HCT116 (cell line): ENCODE results near the gene KIAA1671. TPM values are rescaled to one million over a fixed set of nuclear protein-coding genes. Genes with fewer than 3 reads are reported as not detected.

ENCODE experiments used
- ATAC-seq: fragments of 200-7000 bp; cut with Tn5 transposase; 2 replicates; pipeline ENCODE4 v1.9.1; 2020; ENCODE audit warnings: mild to moderate bottlenecking, moderate library complexity
- BruUV-seq: library from RNA; stranded (reverse); fragments of 400-500 nt; replicated peaks from 2 replicates; lab custom pipeline; 2021; lab: Mats Ljungman, UMichigan
- CTCF ChIA-PET: fragments of 300-600 bp; sonication (Branson Sonifier 250); formaldehyde crosslinking; loops from one replicate; lab custom pipeline; 2021; ENCODE audit warnings: antibody characterized with exemption; lab: Charles Lee
- POLR2A ChIA-PET: fragments of 300-600, 350-600 bp; sonication (Branson Sonifier 250); formaldehyde crosslinking; loops from one replicate; lab custom pipeline; 2021; ENCODE audit warnings: antibody characterized with exemption; lab: Charles Lee
- RAD21 ChIA-PET, 2 experiments: fragments of 300-600 bp; sonication (Branson Sonifier 250); formaldehyde crosslinking; loops; one replicate each; lab custom pipeline; 2023; ENCODE audit warnings: low total read pairs in 2 of 2; ENCODE audit not compliant: uncharacterized antibody in 2 of 2, unreplicated experiment in 2 of 2, low non-redundant PET in 1 of 2; lab: Charles Lee
- DNase-seq: peaks from one replicate; pipeline ENCODE4 v3.0.0-alpha.2; 2010; ENCODE audit warnings: low read depth, low spot score
- H2AFZ ChIP-seq: fragments of 200-600 bp; shearing (Covaris generic), sonication (generic); 2 replicates; pipeline ENCODE4 v1.6.1; 2017; ENCODE audit warnings: low read depth, mixed run types, mixed read lengths, antibody characterized with exemption, low read length; ENCODE audit not compliant: poor library complexity, severe bottlenecking
- H3K27ac ChIP-seq: 2 replicates; pipeline ENCODE4 v1.5.1; 2012; ENCODE audit warnings: low read depth, low read length
- H3K27me3 ChIP-seq: fragments of 200-600 bp; sonication (generic); 2 replicates; pipeline ENCODE4 v1.6.1; 2016; ENCODE audit warnings: mixed run types, low read length, mixed read lengths; ENCODE audit not compliant: insufficient read depth
- H3K36me3 ChIP-seq, 2 experiments: fragments of 200-500 bp in 1 of 2; fragments of 200-600 bp in 1 of 2; sonication (Bioruptor generic) in 1 of 2; sonication (generic) in 1 of 2; 2 replicates each; pipeline versions ENCODE4 v1.5.1 to v1.6.1; 2014 to 2016; ENCODE audit warnings: low read length in 2 of 2, inconsistent platforms in 1 of 2, mixed read lengths in 1 of 2, mixed run types in 1 of 2; ENCODE audit not compliant: insufficient read depth in 2 of 2, control insufficient read depth in 1 of 2
- H3K4me1 ChIP-seq, 2 experiments: fragments of 200-600 bp in 1 of 2; sonication (generic) in 1 of 2; 2 replicates each; pipeline versions ENCODE4 v1.5.1 to v1.6.1; 2012 to 2017; ENCODE audit warnings: low read length in 2 of 2, inconsistent platforms in 1 of 2, mild to moderate bottlenecking in 1 of 2, mixed read lengths in 1 of 2, mixed run types in 1 of 2, moderate library complexity in 1 of 2; ENCODE audit not compliant: insufficient read depth in 2 of 2, control insufficient read depth in 1 of 2
- H3K4me2 ChIP-seq: fragments of 200-600 bp; sonication (generic); 2 replicates; pipeline ENCODE4 v1.6.1; 2017; ENCODE audit warnings: mixed run types, low read length, mixed read lengths
- H3K4me3 ChIP-seq, 2 experiments: fragments of 200-600 bp in 1 of 2; sonication (generic) in 1 of 2; replicated peaks in 1 of 2; 2 replicates each; pipeline ENCODE4 v1.5.1; 2011 to 2016; ENCODE audit warnings: low read length in 2 of 2, control low read depth in 1 of 2, low read depth in 1 of 2, mild to moderate bottlenecking in 1 of 2, mixed read lengths in 1 of 2, mixed run types in 1 of 2
- H3K79me2 ChIP-seq: fragments of 200-600 bp; sonication (generic); 2 replicates; pipeline ENCODE4 v1.6.1; 2017; ENCODE audit warnings: mild to moderate bottlenecking, mixed run types, low read length, moderate library complexity, mixed read lengths; ENCODE audit not compliant: insufficient read depth
- H3K9ac ChIP-seq: fragments of 200-600 bp; sonication (generic); 2 replicates; pipeline ENCODE4 v1.6.1; 2016; ENCODE audit warnings: low read length, mixed read lengths
- H3K9me2 ChIP-seq: fragments of 200-600 bp; sonication (generic), shearing (Covaris generic); 2 replicates; pipeline ENCODE4 v1.6.1; 2017; ENCODE audit warnings: mixed run types, mild to moderate bottlenecking, moderate library complexity; ENCODE audit not compliant: insufficient read depth
- H3K9me3 ChIP-seq, 2 experiments: fragments of 200-500 bp in 1 of 2; fragments of 200-600 bp in 1 of 2; sonication (Bioruptor generic) in 1 of 2; sonication (generic) in 1 of 2; 2 replicates each; pipeline ENCODE4 v1.6.1; 2014 to 2017; ENCODE audit warnings: low read length in 2 of 2, mixed read lengths in 2 of 2, inconsistent platforms in 1 of 2, low read depth in 1 of 2, mild to moderate bottlenecking in 1 of 2, mixed run types in 1 of 2, moderate library complexity in 1 of 2; ENCODE audit not compliant: control insufficient read depth in 1 of 2, insufficient read depth in 1 of 2
- H4K20me1 ChIP-seq: fragments of 200-600 bp; sonication (generic), shearing (Covaris generic); 2 replicates; pipeline ENCODE4 v1.6.1; 2017; ENCODE audit warnings: mixed run types, mild to moderate bottlenecking, moderate library complexity; ENCODE audit not compliant: insufficient read depth
- CEBPB ChIP-seq: IDR thresholded peaks from 2 replicates; pipeline ENCODE4 v1.6.1; 2012; ENCODE audit warnings: low read depth
- EGR1 ChIP-seq: IDR thresholded peaks from 2 replicates; pipeline ENCODE4 v1.6.1; 2012; ENCODE audit warnings: low read depth
- ELF1 ChIP-seq: IDR thresholded peaks from 2 replicates; pipeline ENCODE4 v1.6.1; 2012; ENCODE audit warnings: low read depth, borderline replicate concordance
- EZH2phosphoT487 ChIP-seq: fragments of 200-600 bp; IDR thresholded peaks from 2 replicates; pipeline ENCODE4 v1.6.1; 2018; ENCODE audit warnings: antibody characterized with exemption, borderline replicate concordance
- MAX ChIP-seq: IDR thresholded peaks from 2 replicates; pipeline ENCODE4 v1.6.1; 2012
- POLR2A ChIP-seq: IDR thresholded peaks from 2 replicates; pipeline ENCODE4 v1.7.0; 2011; ENCODE audit warnings: borderline replicate concordance; ENCODE audit not compliant: insufficient read depth, insufficient read length; ENCODE audit errors: extremely low read depth
- RAD21 ChIP-seq: IDR thresholded peaks from 2 replicates; pipeline ENCODE4 v1.6.1; 2012; ENCODE audit warnings: low read depth, mild to moderate bottlenecking
- REST ChIP-seq: IDR thresholded peaks from 2 replicates; pipeline ENCODE4 v1.6.1; 2012; ENCODE audit warnings: low read depth
- SIN3A ChIP-seq: IDR thresholded peaks from 2 replicates; pipeline ENCODE4 v1.6.1; 2012; ENCODE audit warnings: low read depth
- TCF7L2 ChIP-seq: IDR thresholded peaks from 2 replicates; pipeline ENCODE4 v1.7.0; 2011; ENCODE audit warnings: borderline replicate concordance, inconsistent platforms; ENCODE audit not compliant: insufficient read depth, insufficient read length; ENCODE audit errors: extremely low read depth
- YY1 ChIP-seq: IDR thresholded peaks from 2 replicates; pipeline ENCODE4 v1.6.1; 2011; ENCODE audit warnings: low read length, low read depth, moderate library complexity, mild to moderate bottlenecking; ENCODE audit not compliant: insufficient replicate concordance; ENCODE audit errors: extremely low read depth
- ZFX ChIP-seq: fragments of 450-650 bp; IDR thresholded peaks from 2 replicates; pipeline ENCODE4 v1.6.1; 2017
- ZNF274 ChIP-seq: fragments of 200-500 bp; sonication (Bioruptor generic); IDR thresholded peaks from 2 replicates; pipeline ENCODE4 v1.6.1; 2014; ENCODE audit warnings: mild to moderate bottlenecking, low read depth, low read length, inconsistent platforms
- intact Hi-C: fragments of 100-400 bp; cut with micrococcal nuclease; formaldehyde crosslinking; loops from 2 replicates; pipeline ENCODE4 v1.10.0; 2022
- total RNA-seq: library from RNA; stranded (reverse); gene quantifications from one replicate; pipeline ENCODE4 v1.2.1, GENCODE V29; 2021; ENCODE audit not compliant: unreplicated experiment
- TF ChIP-seq, protein P1 (sequence below), 3 experiments: fragments of 200-600 bp in 1 of 3; sonication (generic) in 1 of 3; IDR thresholded peaks in 2 of 3; conservative IDR thresholded peaks in 1 of 3; 2 replicates each; pipeline ENCODE4 v1.5.1; 2012 to 2017; ENCODE audit warnings: low read depth in 2 of 3, low read length in 2 of 3, antibody characterized with exemption in 1 of 3, borderline replicate concordance in 1 of 3, control low read depth in 1 of 3, mild to moderate bottlenecking in 1 of 3, mixed read lengths in 1 of 3, mixed run types in 1 of 3, moderate library complexity in 1 of 3; ENCODE audit not compliant: insufficient read depth in 1 of 3
- TF ChIP-seq, protein P2 (sequence below): IDR thresholded peaks from 2 replicates; pipeline ENCODE4 v1.6.1; 2012

Gene KIAA1671
- total RNA-seq, 1 experiment from 2014 or later, result 36.8 TPM

DNA sequence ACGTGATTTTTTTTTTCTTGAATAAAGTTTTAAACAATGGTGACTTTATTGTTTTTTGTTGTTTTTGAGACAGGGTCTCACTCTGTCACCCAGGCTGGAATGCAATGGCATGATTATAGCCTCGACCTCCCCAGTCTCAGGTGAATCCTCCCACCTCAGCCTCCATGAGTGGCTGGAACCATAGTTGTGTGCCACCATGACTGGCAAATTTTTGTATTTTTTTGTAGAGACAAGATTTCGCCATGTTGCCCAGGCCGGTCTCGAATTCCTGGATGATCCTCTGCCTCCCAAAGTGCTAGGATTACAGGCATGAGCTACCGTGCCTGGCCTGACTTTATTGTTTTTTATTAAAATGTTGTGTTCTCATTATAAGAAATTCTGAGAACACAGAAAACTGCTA lies 235.0 kb downstream of the KIAA1671 start:
- H3K36me3 ChIP-seq, result peaks cover 0 to 4% of the 10 kb centered on the region in 2 experiments; a peak in 2 of 4 replicates
- intact Hi-C loops, result no loop called here
- RAD21 ChIA-PET, result no interaction called here
- CTCF ChIA-PET, result no interaction called here
- no peaks in the 10 kb centered on the region for H3K4me1 ChIP-seq
- TF ChIP-seq SIN3A (no peak), YY1 (no peak), ELF1 (no peak), REST (no peak), ZNF274 (no peak), TCF7L2 (no peak), MAX (no peak), EZH2phosphoT487 (no peak), CEBPB (no peak), ZFX (no peak), POLR2A (no peak), RAD21 (no peak), EGR1 (no peak)
- TF ChIP-seq, protein P1, sequence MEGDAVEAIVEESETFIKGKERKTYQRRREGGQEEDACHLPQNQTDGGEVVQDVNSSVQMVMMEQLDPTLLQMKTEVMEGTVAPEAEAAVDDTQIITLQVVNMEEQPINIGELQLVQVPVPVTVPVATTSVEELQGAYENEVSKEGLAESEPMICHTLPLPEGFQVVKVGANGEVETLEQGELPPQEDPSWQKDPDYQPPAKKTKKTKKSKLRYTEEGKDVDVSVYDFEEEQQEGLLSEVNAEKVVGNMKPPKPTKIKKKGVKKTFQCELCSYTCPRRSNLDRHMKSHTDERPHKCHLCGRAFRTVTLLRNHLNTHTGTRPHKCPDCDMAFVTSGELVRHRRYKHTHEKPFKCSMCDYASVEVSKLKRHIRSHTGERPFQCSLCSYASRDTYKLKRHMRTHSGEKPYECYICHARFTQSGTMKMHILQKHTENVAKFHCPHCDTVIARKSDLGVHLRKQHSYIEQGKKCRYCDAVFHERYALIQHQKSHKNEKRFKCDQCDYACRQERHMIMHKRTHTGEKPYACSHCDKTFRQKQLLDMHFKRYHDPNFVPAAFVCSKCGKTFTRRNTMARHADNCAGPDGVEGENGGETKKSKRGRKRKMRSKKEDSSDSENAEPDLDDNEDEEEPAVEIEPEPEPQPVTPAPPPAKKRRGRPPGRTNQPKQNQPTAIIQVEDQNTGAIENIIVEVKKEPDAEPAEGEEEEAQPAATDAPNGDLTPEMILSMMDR (IDR thresholded peaks at IDR 0.05 in 2 of 3, conservative IDR thresholded peaks at IDR 0.05 in 1 of 3; ENCODE audit: borderline replicate concordance in 1 of 3, insufficient read depth in 1 of 3, low read depth in 2 of 3, low read length in 2 of 3), result no peak
- TF ChIP-seq, protein P2, sequence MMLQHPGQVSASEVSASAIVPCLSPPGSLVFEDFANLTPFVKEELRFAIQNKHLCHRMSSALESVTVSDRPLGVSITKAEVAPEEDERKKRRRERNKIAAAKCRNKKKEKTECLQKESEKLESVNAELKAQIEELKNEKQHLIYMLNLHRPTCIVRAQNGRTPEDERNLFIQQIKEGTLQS, result no peak
- H4K20me1 ChIP-seq, result no peaks in the 10 kb centered on the region; the same call in 1 of the 2 replicates
- H3K9me2 ChIP-seq, result no peaks in the 10 kb centered on the region
- no peak for DNase-seq
- H3K4me2 ChIP-seq, result no peak overlapping the region
- BruUV-seq, result no TSS peak
- H3K27ac ChIP-seq, result no peak overlapping the region
- no peaks in the 10 kb centered on the region for H3K79me2 ChIP-seq
- no peak overlapping the region for H3K9ac ChIP-seq
- POLR2A ChIA-PET, result no interaction called here
- ATAC-seq, result no peak
- no peak overlapping the region for H2AFZ ChIP-seq
- no peaks in the 10 kb centered on the region for H3K27me3 ChIP-seq
- no peaks in the 10 kb centered on the region for H3K9me3 ChIP-seq
- H3K4me3 ChIP-seq, result no peak overlapping the region
